ENCODE measurements around the gene CPT1C. TPM values are rescaled to one million over a fixed set of nuclear protein-coding genes. Genes with fewer than 3 reads are reported as not detected.

CPT1C gene
- total and polyA plus RNA-seq, 2 donors (not counting 3 experiments of a cell fraction or from before 2014, with no cell fraction given): 45.7 to 80.8 TPM

GRCh38 chr19:49755956-49756355 is 65.0 kb downstream of the CPT1C start:
- dilution Hi-C loops (cut with MboI; ENCODE audit: extremely low pct_ligation_motif_present, low sequenced_read_pairs): no loop called here
- TF ChIP-seq MYC (IDR thresholded peaks at IDR 0.05; ENCODE audit: low read depth, low read length) (no peak), CTCF (IDR thresholded peaks at IDR 0.05; ENCODE audit: extremely low read depth in 1 of 2, insufficient read depth in 1 of 2, low read depth in 1 of 2, low read length in 2 of 2) (no peak), JUN (IDR thresholded peaks at IDR 0.05; ENCODE audit: borderline replicate concordance, insufficient read depth, insufficient read length, low read depth) (no peak), FOS (IDR thresholded peaks at IDR 0.05; ENCODE audit: borderline replicate concordance, insufficient read depth, low read length) (no peak), POLR2AphosphoS5 (IDR thresholded peaks at IDR 0.05; ENCODE audit: insufficient read depth, low read depth, low read length) (no peak), EZH2 (IDR thresholded peaks at IDR 0.05; ENCODE audit: borderline replicate concordance, low read depth, low read length, severe bottlenecking) (no peak), GATA2 (IDR thresholded peaks at IDR 0.05; ENCODE audit: insufficient read depth, insufficient read length, low read depth, low read length) (no peak), POLR2A (IDR thresholded peaks at IDR 0.05; ENCODE audit: low read depth, low read length) (no peak)
- TF ChIP-seq, protein P1, sequence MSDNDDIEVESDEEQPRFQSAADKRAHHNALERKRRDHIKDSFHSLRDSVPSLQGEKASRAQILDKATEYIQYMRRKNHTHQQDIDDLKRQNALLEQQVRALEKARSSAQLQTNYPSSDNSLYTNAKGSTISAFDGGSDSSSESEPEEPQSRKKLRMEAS (IDR thresholded peaks at IDR 0.05; ENCODE audit: insufficient read depth, insufficient read length): no peak
- H3K27me3 ChIP-seq (ENCODE audit: control insufficient read depth in 2 of 2, insufficient read depth in 2 of 2, low read length in 2 of 2): no peaks in the 10 kb centered on the region
- CTCF ChIA-PET: interaction anchor here (1.2 to 1.3 kb wide), 2 partner anchors 21 to 38 kb away, joined by 4 to 5 read pairs; no protein-coding TSS in a partner anchor
- FAIRE-seq (no peak), DNase-seq (ENCODE audit: low read depth, low spot score) (no peak)
- no peaks in the 10 kb centered on the region for H3K4me1 ChIP-seq (ENCODE audit: control insufficient read depth, extremely low read depth, insufficient read depth, low read length)
- intact Hi-C loops (cut with micrococcal nuclease): no loop called here
- no peak overlapping the region for H3K4me2 ChIP-seq (ENCODE audit: insufficient read depth, low read length)
- no peaks in the 10 kb centered on the region for H4K20me1 ChIP-seq (replicated peaks; ENCODE audit: control insufficient read depth, extremely low read depth, insufficient read depth, low read length)
- no peaks in the 10 kb centered on the region for H3K36me3 ChIP-seq (ENCODE audit: control insufficient read depth in 2 of 2, extremely low read depth in 1 of 2, insufficient read depth in 2 of 2, low read length in 2 of 2)
- H2AFZ ChIP-seq (ENCODE audit: low read depth, low read length): no peak overlapping the region
- H3K9me3 ChIP-seq (replicated peaks; ENCODE audit: control insufficient read depth, insufficient read depth, low read length): no peaks in the 10 kb centered on the region
- no peak overlapping the region for H3K9ac ChIP-seq (replicated peaks; ENCODE audit: extremely low read depth, insufficient read depth, low read length)
- no TSS peak for BruUV-seq (replicated peaks)
- POLR2A ChIA-PET: interaction anchor here (0.7 kb wide), 1 partner anchor 13 kb away, joined by 4 read pairs; no protein-coding TSS in a partner anchor
- H3K27ac ChIP-seq (ENCODE audit: insufficient read depth, low read depth, low read length): no peak overlapping the region
- no peaks in the 10 kb centered on the region for H3K79me2 ChIP-seq (ENCODE audit: control insufficient read depth, insufficient read depth, low read length)
- H3K9me1 ChIP-seq (replicated peaks; ENCODE audit: control insufficient read depth, extremely low read depth, insufficient read depth, low read length): no peaks in the 10 kb centered on the region
- no peak overlapping the region for H3K4me3 ChIP-seq (replicated peaks in 1 of 3; ENCODE audit: insufficient read depth in 1 of 3, low read depth in 1 of 3, low read length in 3 of 3)
